T-helper 2 cell (primary cell): Measurements from ENCODE around the gene NFX1.

Experiments
- DNase-seq, 5 experiments: peaks; one replicate each; pipeline versions ENCODE4 v3.0.0 to v3.0.0-alpha.2; 2012 to 2022

The NFX1 gene

GRCh38 chr9:33267151-33267767, 23.1 kb upstream of the NFX1 start:
- peak in 1 of 5 experiments; percentile 50 for DNase-seq

DNA sequence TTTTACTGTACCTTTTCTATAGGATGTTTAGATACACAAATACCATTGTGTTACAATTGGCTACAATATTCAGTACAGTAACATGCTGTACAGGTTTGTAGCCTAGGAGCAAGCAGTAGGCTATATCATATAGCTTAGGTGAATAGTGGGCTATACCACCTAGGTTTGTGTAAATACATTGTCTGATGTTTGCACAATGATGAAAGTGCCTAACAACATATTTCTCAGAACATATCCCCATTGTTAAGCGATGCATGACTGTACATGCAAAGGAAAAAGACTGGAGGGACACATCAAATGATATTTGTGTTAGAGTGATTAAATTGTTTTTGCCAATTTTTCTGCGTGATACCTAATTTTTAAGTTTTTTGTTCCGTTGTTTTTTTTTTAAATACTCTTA, 20.2 kb upstream of the NFX1 start:
- DNase-seq, result no peak

DNA sequence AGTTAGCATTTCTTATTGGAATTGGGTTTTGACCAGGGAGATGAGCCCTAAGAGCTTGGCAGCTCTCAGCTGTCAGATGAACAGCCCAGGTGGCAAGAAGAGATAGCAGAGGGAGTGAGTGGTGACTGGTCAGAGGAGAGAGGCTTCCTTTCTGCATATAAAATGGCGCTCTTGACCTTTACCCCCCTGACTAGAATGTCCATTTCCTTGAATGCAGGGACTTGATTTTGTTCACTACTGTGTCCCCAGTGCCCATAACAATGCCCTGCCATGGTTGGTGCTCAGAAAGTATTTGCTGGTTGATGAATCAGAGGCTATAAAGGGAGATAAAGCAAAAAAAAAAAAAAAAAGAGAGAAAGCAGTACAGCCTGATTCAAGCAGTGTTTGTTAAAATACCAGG, 18.3 kb upstream of the NFX1 start:
- no peak for DNase-seq

- DNase-seq, result no peak
These were observed 16.9 kb upstream of the NFX1 start for GRCh38 chr9:33273266-33273971.

GRCh38 chr9:33273972-33274328, 16.4 kb upstream of the NFX1 start:
- no peak for DNase-seq

GRCh38 chr9:33277484-33277883, 12.8 kb upstream of the NFX1 start:
- no peak for DNase-seq

- DNase-seq, result no peak
These were observed 4.8 kb upstream of the NFX1 start for GRCh38 chr9:33285502-33285901.

DNA sequence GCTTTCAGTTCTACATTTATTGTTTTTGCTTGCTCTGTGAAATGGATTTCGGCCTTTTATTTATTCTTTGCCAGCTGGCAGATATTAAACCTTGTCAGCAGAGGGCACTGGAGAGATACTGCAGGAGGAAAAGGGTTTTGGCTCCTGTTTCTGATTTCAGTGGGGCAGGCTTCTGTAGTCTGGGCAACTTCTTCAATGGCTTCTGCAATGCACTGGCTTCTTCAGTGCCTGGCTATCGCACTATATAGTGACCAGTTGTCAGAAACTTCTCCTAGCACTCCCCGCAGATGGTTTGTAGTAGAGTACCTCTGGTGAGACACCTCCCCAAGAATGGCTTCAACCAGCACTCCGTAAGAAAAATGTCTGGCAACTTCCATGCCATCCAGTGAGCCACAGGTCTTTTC, 3.2 kb upstream of the NFX1 start:
- DNase-seq, result peak in 3 of 5 experiments; percentile 10 to 82 (median 30)

- no peak for DNase-seq
These were observed 2.1 kb upstream of the NFX1 start for GRCh38 chr9:33288235-33288634.

- no peak for DNase-seq
These were observed 1.4 kb upstream of the NFX1 start for GRCh38 chr9:33288828-33289483.

- peak in 1 of 5 experiments; percentile 8 for DNase-seq
These were observed 820 bp upstream of the NFX1 start for GRCh38 chr9:33289496-33289895.

DNA sequence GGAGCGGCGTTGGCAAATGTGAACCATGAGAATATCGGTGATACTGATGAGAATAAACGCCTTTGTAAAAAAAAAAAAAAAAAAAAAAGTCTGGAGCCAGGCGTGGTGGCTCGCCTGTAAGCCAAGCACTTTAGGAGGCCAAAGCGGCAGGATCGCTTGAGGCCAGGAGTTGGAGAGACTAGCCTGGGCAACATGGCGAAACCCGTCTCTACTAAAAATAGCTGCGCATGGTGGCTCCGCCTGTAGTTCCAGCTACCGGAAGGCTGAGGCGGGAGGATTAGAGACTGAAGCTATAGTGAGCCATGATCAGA, 425 bp upstream of the NFX1 start:
- no peak for DNase-seq

DNA sequence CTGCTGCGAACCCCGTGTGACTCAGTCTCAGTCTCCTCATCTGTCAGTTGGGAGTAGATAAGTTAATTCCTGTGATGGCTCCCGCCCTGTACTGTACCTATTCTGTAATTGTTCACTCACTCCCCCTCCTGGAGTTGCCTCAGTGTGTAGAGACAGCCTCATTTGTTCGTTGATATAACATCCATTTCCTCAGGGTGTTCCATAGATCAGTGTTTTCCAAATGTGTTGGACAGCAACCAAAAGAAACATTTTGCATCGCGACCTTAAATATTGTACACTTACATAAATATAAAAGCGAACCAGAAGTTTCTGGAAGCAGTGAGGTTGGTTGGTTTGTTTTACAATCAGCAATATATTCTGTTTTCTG, 698 bp downstream of the NFX1 start:
- DNase-seq, result no peak

- peak in 1 of 5 experiments; percentile 57 for DNase-seq
These were observed 1.6 kb downstream of the NFX1 start for GRCh38 chr9:33291901-33292300.

DNA sequence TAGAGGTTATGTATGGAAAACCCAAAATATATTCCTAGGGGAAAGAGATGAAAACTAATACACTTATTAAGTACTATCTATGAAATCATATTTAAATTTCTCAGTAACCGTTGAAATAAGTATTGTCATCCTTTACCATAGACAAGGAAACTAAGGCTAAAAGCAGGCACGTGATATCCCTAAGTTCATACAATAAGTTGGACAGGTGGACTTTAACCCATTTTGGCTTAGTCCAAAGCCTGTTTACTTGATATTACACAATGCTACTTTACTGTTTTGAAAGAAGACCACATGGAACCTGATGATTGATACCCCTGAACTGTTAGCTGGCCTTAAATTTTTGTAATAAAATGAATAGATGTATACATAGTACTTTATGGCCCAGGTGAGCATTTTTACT, 3.5 kb downstream of the NFX1 start:
- DNase-seq, result no peak

DNA sequence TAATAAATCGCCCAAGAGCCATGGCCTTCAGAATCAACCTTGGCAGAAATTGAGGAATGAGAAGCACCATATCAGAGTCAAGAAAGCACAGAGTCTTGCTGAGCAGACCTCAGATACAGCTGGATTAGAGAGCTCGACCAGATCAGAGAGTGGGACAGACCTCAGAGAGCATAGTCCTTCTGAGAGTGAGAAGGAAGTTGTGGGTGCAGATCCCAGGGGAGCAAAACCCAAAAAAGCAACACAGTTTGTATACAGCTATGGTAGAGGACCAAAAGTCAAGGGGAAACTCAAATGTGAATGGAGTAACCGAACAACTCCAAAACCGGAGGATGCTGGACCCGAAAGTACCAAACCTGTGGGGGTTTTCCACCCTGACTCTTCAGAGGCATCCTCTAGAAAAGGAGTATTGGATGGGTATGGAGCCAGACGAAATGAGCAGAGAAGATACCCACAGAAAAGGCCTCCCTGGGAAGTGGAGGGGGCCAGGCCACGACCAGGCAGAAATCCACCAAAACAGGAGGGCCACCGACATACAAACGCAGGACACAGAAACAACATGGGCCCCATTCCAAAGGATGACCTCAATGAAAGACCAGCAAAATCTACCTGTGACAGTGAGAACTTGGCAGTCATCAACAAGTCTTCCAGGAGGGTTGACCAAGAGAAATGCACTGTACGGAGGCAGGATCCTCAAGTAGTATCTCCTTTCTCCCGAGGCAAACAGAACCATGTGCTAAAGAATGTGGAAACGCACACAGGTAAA, 4.5 kb downstream of the NFX1 start:
- no peak for DNase-seq

DNA sequence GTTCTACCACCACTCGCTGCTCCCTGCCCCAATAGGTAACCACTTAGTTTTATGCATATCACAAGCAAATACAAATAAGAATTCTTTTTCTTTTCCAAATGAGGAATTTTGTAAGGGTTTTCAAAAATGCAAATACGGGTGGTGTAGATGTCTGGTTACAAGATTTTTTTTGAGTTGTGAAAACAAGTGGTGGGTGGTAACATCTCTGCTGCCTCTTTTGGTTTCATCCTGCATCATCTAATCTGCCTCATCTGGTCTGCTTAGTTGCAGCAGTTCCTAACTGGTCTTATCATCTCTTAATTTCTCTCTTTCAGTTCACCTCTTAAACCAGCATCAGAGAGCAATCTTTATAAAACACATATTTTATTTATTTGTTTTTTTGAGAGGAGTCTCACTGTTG, 5.3 kb downstream of the NFX1 start:
- peak in 1 of 5 experiments; percentile 84 for DNase-seq

- DNase-seq, result peak in 1 of 5 experiments; percentile 24
These were observed 7.1 kb downstream of the NFX1 start for GRCh38 chr9:33297432-33297831.

- DNase-seq, result no peak
These were observed 10.2 kb downstream of the NFX1 start for GRCh38 chr9:33300546-33300945.

GRCh38 chr9:33304362-33304761, 14.0 kb downstream of the NFX1 start:
- no peak for DNase-seq

DNA sequence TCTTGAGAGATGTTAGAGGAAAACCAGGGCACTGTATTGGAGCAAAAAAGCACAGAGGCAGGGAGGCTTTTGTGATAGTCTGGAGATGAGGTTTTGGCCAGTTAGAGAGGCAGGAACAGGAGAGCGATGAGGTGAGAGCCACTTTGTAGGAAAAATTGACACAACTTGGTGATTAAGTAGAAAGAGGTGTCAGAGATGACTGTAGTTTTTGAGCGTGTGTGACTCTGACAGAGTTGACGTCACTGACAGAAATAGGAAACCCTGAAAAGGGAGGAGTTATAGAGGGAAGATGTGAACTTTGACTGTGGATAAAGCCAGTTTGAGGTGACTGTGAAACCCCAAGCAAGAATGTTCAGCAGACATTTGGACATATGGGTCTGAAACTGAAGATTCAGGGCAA, 15.7 kb downstream of the NFX1 start:
- DNase-seq, result peak in 1 of 5 experiments; percentile 73

DNA sequence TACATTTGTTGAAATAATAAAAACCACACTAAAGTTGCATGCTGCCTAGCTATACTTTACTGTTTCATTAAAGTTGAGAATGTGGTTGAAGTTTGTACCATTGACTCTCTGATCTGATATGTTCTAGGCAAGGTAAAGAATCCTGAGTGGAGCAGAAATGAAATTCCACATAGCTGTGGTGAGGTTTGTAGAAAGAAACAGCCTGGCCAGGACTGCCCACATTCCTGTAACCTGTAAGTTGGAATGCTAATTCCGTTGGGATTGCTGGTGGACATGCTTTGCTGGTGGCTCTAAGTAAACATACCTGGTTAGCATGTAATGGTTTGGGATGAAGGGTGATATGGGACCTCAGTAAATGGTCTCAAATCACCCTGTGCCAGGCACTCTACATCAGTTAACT, 16.8 kb downstream of the NFX1 start:
- DNase-seq, result no peak

DNA sequence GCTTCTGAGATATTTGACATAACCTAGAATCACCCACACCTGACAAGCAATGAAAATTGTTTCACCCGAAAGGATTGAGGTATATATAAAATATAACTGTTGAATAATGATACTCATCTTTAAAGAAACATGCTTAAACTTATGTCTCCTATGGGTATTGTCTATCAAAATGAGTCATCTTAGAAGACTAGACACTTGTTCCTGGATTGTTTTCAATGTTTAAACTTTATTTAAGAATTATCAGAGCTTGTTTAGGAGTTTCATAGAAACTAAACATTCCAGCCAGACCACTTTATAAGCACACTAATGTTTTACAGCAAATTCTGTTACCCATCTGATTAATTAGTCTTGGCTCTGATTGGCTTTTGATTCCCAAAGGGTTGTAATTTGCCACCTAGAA, 19.6 kb downstream of the NFX1 start:
- no peak for DNase-seq

GRCh38 chr9:33310748-33311147, 20.4 kb downstream of the NFX1 start:
- no peak for DNase-seq
